ENCODE results near the gene CYP4F12. TPM values are rescaled to one million over a fixed set of nuclear protein-coding genes. Genes with fewer than 3 reads are reported as not detected.

CYP4F12 gene
- total RNA-seq, 1 donor from 2014 or later, result not detected

DNA sequence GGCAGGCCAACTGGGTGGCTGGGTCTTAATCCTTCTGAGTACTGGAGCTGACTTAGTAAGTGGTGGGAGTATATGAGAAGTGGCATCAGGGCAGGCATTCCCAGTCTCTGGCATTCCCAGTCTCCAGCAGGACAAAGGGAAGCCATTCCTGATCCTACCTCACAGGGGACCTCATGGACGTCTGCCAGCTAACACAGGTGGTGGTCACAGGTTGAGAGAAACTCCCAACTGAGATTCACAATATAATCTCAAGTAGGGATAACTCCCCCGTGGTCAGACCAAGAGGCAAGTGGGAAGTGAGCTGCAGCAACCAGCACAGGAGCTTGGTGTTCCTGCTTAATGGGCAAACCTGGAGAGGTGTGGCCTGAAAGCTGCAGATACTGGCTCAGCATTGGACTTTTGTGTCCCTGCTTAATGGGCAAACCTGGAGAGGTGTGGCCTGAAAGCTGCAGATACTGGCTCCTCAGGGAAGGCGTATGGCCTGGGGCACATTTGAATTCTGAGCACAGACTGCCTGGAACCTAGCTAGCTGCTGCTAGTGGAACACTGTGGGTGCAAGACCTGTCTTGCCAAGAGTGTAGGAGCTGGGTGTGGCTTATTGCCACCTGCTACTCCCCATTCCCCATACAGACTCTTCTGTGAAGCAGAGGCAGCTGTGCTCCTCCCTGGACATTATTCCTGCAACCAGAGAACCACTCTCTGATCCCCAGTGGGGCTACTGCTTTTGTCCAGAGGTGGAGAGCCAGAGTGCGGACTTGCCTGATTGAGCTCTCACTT, 29.1 kb downstream of the CYP4F12 start:
- no peaks in the 10 kb centered on the region for H3K9me3 Mint-ChIP-seq

DNA sequence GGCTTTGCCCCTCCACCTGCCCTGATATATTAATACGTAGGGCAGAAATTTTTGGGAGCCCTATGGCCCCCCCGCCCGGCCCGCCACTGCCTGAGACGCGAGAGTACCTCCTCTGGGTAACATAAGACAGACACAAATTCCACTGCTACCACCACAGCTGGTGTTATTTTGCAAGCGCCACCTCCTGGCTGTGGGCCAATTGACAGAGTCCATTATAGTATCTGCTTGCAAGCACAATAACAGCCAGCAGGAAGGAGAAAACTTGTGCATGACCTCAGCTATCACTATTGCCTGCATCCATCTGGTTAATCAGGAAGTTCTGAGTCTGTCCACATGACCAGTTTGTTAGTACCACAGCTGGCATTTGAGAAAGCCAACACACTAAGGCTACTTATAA, 29.6 kb downstream of the CYP4F12 start:
- H3K4me1 Mint-ChIP-seq (ENCODE audit: low read depth), result no peaks in the 10 kb centered on the region
- no peak overlapping the region for H3K27ac Mint-ChIP-seq
- DNase-seq (ENCODE audit: low spot score), result no peak
- H3K9me3 Mint-ChIP-seq, result no peaks in the 10 kb centered on the region
- intact Hi-C loops (cut with micrococcal nuclease), result no loop called here
- H3K36me3 Mint-ChIP-seq (ENCODE audit: low read depth), result no peaks in the 10 kb centered on the region
- H3K27me3 Mint-ChIP-seq (ENCODE audit: insufficient read depth), result peaks cover 7% of the 10 kb centered on the region
- H3K4me3 Mint-ChIP-seq, result no peak overlapping the region

More for the DNA sequence above, 29.1 kb downstream of the CYP4F12 start:
- H3K27me3 Mint-ChIP-seq (ENCODE audit: insufficient read depth), result peaks cover 7% of the 10 kb centered on the region
- DNase-seq (ENCODE audit: low spot score), result no peak
- no peak overlapping the region for H3K4me3 Mint-ChIP-seq
- no peak overlapping the region for H3K27ac Mint-ChIP-seq
- no peaks in the 10 kb centered on the region for H3K4me1 Mint-ChIP-seq (ENCODE audit: low read depth)
- intact Hi-C loops (cut with micrococcal nuclease), result no loop called here
- no peaks in the 10 kb centered on the region for H3K36me3 Mint-ChIP-seq (ENCODE audit: low read depth)

DNA sequence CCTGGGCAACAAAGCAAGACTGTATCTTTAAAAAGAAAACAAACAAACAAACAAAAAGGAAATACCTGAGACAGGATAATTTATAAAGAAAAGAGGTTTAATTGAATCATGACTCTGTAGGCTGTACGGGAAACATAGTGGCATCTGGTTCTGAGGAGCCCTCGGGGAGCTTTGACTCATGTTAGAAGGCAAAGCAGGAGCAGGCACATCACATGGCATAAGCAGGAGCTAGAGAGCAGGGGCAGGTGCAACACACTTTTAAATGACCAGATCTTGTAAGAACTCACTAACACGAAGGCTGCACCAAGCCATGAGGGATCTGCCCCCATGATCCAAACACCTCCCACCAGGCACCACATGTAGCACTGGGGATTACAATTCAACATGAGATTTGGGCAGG, 41.8 kb downstream of the CYP4F12 start:
- DNase-seq (ENCODE audit: low spot score), result no peak
- Mint-ChIP-seq H3K9me3 (no peaks in the 10 kb centered on the region), H3K4me3 (no peak overlapping the region), H3K4me1 (ENCODE audit: low read depth) (no peaks in the 10 kb centered on the region), H3K36me3 (ENCODE audit: low read depth) (no peaks in the 10 kb centered on the region), H3K27me3 (ENCODE audit: insufficient read depth) (peaks cover 3% of the 10 kb centered on the region), H3K27ac (no peak overlapping the region)
- intact Hi-C loops (cut with micrococcal nuclease), result no loop called here

DNA sequence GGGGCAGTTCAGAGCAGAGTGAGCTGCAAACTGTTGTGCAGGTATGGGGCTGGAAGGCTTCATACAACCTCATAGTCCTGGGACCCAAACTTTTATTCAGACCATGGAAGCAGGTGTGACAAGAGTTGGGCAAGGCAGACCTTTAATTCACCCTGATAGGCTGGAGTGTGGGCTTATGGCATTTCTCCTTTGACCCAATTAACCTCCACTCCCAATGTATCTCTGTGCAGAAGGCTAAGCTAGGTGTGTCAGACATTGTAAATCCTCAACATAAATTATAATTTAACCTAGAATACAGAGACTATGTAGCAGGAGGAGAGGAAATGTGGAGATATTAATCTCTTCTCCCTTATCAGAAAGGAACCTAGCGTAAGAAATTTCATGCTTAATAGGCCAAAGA, 42.8 kb downstream of the CYP4F12 start:
- no peaks in the 10 kb centered on the region for H3K4me1 Mint-ChIP-seq (ENCODE audit: low read depth)
- H3K27me3 Mint-ChIP-seq (ENCODE audit: insufficient read depth), result peaks cover 2% of the 10 kb centered on the region
- H3K4me3 Mint-ChIP-seq, result no peak overlapping the region
- no peak overlapping the region for H3K27ac Mint-ChIP-seq
- no peaks in the 10 kb centered on the region for H3K36me3 Mint-ChIP-seq (ENCODE audit: low read depth)
- intact Hi-C loops (cut with micrococcal nuclease), result no loop called here
- DNase-seq (ENCODE audit: low spot score), result no peak
- no peaks in the 10 kb centered on the region for H3K9me3 Mint-ChIP-seq

DNA sequence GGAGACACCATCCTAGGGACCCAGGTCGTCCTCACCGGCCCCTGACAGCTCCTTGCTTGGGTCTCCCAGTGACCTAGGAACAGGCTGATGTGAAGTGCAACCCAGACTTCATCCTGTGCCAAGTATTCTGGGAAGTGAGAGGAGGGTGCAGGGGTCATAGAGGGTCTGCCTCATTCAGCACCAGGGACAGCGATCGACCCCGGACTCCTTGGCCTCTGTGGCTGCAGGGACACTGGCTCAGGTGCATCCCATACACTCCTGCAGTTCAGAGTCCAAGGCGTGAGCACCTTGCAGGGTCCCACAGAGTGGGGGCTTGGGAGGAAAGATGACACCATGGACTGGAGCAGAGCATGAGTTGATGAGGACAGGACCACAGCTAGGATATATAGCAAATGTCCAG, 44.9 kb downstream of the CYP4F12 start:
- Mint-ChIP-seq H3K36me3 (ENCODE audit: low read depth) (no peaks in the 10 kb centered on the region), H3K4me3 (no peak overlapping the region), H3K9me3 (no peaks in the 10 kb centered on the region), H3K27ac (no peak overlapping the region), H3K4me1 (ENCODE audit: low read depth) (no peaks in the 10 kb centered on the region), H3K27me3 (ENCODE audit: insufficient read depth) (peaks cover 2% of the 10 kb centered on the region)
- DNase-seq (ENCODE audit: low spot score), result no peak
- intact Hi-C loops (cut with micrococcal nuclease), result no loop called here

DNA sequence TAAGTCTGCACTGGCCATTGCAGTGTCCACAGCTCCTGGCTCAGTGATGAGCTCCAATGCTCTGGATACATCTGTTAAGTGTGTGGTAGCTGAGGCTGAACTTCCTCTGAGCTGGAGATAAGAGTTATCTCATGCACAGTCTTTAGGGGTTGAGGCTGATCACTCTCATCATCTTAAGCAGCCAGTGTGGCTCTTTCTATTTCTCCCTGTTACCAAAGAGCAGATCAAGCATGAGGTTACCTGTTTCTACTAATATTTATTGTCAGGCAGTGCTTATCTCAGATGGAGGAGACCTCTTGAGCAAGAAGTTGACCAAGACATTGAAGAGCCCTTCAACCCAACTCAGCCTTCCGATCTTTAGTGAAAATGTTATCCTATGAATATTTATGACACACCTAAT, 48.4 kb downstream of the CYP4F12 start:
- DNase-seq (ENCODE audit: low spot score), result no peak
- Mint-ChIP-seq H3K9me3 (no peaks in the 10 kb centered on the region), H3K27me3 (ENCODE audit: insufficient read depth) (peaks cover 6% of the 10 kb centered on the region), H3K4me1 (ENCODE audit: low read depth) (no peaks in the 10 kb centered on the region), H3K4me3 (no peak overlapping the region), H3K27ac (no peak overlapping the region), H3K36me3 (ENCODE audit: low read depth) (no peaks in the 10 kb centered on the region)
- intact Hi-C loops (cut with micrococcal nuclease), result no loop called here

DNA sequence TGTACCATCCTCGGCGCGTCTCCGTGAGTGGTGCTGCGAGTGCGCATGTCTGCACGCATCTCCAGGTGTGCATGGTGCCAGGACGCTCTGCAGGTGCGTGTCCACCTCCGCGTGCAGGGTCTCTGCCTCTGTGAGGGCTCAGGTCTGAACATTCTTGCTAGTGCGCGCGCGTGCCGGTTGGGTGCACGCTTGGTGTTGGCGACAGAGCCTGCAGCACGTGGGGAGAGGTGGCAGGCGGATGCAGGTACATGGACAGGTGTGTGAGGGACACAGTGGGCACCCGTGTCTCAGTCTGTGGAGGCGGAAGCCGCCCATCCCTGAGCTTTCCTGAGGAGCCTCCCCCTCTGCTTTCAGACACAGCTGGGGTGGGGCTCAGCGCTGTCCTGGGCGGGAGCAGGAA, 50.1 kb downstream of the CYP4F12 start:
- H3K27me3 Mint-ChIP-seq (ENCODE audit: insufficient read depth), result peaks cover 6% of the 10 kb centered on the region

DNA sequence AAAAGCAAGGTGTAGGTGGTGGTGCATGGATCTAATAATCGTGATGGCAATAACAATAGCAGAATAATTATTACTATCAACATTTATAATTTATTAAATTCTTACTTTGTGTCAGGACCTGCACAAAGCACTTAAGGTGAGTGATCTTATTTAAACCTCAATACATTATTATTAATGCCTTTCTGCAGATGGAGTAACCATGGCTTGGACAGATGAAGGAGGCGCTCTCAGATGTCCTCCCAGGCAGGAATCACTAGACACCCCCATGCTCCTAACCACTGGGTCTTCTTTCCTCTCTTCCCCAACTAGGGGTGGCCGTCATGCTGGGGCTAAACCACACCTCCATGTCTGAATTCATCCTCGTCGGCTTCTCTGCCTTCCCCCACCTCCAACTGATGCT, 54.8 kb downstream of the CYP4F12 start, which contains the start of gene OR10H2:
Gene OR10H2, plus strand, starts transcription at position 301 of the 400 bp plus-strand sequence. Its CDS starts 20 bp downstream, at position 321.
- intact Hi-C loops (cut with micrococcal nuclease), result no loop called here
- DNase-seq (ENCODE audit: low spot score), result no peak
- H3K36me3 Mint-ChIP-seq (ENCODE audit: low read depth), result no peaks in the 10 kb centered on the region
- peaks cover 4% of the 10 kb centered on the region for H3K27me3 Mint-ChIP-seq (ENCODE audit: insufficient read depth)
- no peaks in the 10 kb centered on the region for H3K9me3 Mint-ChIP-seq
- H3K4me1 Mint-ChIP-seq (ENCODE audit: low read depth), result no peaks in the 10 kb centered on the region
- H3K27ac Mint-ChIP-seq, result no peak within 1 kb of the TSS
- H3K4me3 Mint-ChIP-seq, result no peak within 1 kb of the TSS

More for the DNA sequence above, 50.1 kb downstream of the CYP4F12 start:
- H3K27ac Mint-ChIP-seq, result no peak overlapping the region
- H3K4me3 Mint-ChIP-seq, result no peak overlapping the region
- H3K4me1 Mint-ChIP-seq (ENCODE audit: low read depth), result no peaks in the 10 kb centered on the region
- H3K9me3 Mint-ChIP-seq, result no peaks in the 10 kb centered on the region
- no peak for DNase-seq (ENCODE audit: low spot score)
- no peaks in the 10 kb centered on the region for H3K36me3 Mint-ChIP-seq (ENCODE audit: low read depth)
- intact Hi-C loops (cut with micrococcal nuclease), result no loop called here

DNA sequence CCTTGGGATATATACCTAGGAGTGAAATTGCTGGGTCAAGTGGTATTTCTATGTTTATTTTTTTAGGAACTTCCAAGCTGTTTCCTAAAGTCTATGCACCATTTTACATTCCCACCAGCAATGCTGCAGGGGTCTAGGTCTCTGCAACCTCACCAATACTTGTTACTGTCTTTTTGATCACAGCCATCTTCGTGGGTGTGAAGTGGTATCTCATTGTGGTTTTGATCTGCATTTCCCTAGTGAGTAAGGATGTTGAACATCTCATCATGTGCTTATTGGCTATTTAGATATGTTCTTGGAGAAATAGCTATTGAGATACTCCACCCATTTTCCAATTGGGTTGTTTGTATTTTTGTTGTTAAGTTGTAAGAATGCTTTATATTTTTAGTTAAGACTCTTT, 57.7 kb downstream of the CYP4F12 start:
- H3K27me3 Mint-ChIP-seq (ENCODE audit: insufficient read depth), result no peaks in the 10 kb centered on the region
- H3K4me3 Mint-ChIP-seq, result no peak overlapping the region
- H3K27ac Mint-ChIP-seq, result no peak overlapping the region
- H3K4me1 Mint-ChIP-seq (ENCODE audit: low read depth), result no peaks in the 10 kb centered on the region
- no peaks in the 10 kb centered on the region for H3K36me3 Mint-ChIP-seq (ENCODE audit: low read depth)
- intact Hi-C loops (cut with micrococcal nuclease), result no loop called here
- H3K9me3 Mint-ChIP-seq, result no peaks in the 10 kb centered on the region
- DNase-seq (ENCODE audit: low spot score), result no peak

DNA sequence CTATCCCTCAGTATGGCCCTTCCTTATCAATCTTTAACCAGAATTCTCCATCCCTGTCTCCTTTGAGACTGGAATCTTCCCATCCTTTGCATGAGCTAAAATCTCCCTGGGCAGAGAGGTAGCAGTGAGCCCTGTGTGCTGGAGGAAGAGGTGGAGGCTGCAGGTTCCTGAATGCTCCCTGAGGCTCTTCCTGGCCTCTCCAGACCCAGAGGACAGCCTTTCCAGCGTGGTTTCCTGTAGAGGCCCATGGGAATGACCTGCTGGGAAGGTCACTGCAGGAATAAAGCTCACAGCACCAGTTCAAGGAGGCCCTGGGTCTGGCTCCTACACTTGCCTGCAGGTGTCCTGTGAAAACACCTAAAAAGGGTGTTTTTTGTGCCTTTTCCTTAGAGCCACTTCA, 59.5 kb downstream of the CYP4F12 start:
- no peak for DNase-seq (ENCODE audit: low spot score)
- H3K4me3 Mint-ChIP-seq, result no peak overlapping the region
- H3K27me3 Mint-ChIP-seq (ENCODE audit: insufficient read depth), result no peaks in the 10 kb centered on the region
- intact Hi-C loops (cut with micrococcal nuclease), result no loop called here
- no peaks in the 10 kb centered on the region for H3K4me1 Mint-ChIP-seq (ENCODE audit: low read depth)
- no peaks in the 10 kb centered on the region for H3K36me3 Mint-ChIP-seq (ENCODE audit: low read depth)
- H3K9me3 Mint-ChIP-seq, result no peaks in the 10 kb centered on the region
- no peak overlapping the region for H3K27ac Mint-ChIP-seq

DNA sequence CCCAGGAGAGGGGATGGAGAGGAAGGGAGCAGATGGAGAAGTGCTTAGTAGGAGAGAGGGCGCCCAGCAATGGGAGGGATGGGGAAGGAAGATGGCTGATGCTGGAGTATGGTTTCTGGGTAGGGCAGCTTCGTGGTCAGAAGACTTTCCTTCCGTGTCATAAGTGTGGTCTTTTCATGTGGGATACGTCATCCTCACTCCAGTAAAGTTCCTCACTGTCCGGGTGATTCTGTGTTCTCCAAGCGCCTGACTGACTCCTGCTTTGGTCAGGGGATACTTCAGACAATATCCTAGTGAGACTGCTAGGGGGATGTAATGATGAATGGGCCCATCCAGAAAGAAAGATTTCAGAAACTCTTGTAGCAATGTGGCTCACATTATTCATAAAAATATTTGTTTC, 61.0 kb downstream of the CYP4F12 start:
- no peak for DNase-seq (ENCODE audit: low spot score)
- Mint-ChIP-seq H3K9me3 (no peaks in the 10 kb centered on the region), H3K4me3 (no peak overlapping the region), H3K4me1 (ENCODE audit: low read depth) (no peaks in the 10 kb centered on the region), H3K36me3 (ENCODE audit: low read depth) (no peaks in the 10 kb centered on the region), H3K27ac (no peak overlapping the region), H3K27me3 (ENCODE audit: insufficient read depth) (no peaks in the 10 kb centered on the region)
- intact Hi-C loops (cut with micrococcal nuclease), result no loop called here

DNA sequence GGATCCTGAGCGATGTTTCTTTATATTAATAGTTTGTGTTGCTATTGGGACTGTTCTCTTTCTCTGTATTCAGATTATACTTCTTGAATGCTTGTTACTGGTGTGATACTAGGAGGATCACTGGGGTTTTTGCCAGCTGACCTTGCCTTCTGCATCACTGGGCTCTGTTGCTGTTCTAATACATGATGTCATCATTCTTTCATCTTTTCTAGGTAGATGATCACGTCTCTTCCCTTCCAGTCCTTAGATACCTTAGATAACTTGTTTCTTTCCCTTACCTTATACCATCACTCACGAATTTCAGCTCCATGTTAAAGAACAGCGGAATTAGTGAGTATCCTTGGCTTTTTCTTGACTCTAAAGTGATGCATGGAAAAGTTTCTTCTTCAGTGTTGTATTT, 64.8 kb downstream of the CYP4F12 start, which contains the start of gene OR10H3:
Gene OR10H3, plus strand, starts transcription at position 264 of the 400 bp plus-strand sequence. CDS start 3,408 bp downstream, outside the sequence.
- Mint-ChIP-seq H3K4me3 (no peak within 1 kb of the TSS), H3K9me3 (peaks cover 23% of the 10 kb centered on the region), H3K36me3 (ENCODE audit: low read depth) (no peaks in the 10 kb centered on the region), H3K27me3 (ENCODE audit: insufficient read depth) (no peaks in the 10 kb centered on the region), H3K27ac (no peak within 1 kb of the TSS), H3K4me1 (ENCODE audit: low read depth) (no peaks in the 10 kb centered on the region)
- intact Hi-C loops (cut with micrococcal nuclease), result no loop called here
- no peak for DNase-seq (ENCODE audit: low spot score)

DNA sequence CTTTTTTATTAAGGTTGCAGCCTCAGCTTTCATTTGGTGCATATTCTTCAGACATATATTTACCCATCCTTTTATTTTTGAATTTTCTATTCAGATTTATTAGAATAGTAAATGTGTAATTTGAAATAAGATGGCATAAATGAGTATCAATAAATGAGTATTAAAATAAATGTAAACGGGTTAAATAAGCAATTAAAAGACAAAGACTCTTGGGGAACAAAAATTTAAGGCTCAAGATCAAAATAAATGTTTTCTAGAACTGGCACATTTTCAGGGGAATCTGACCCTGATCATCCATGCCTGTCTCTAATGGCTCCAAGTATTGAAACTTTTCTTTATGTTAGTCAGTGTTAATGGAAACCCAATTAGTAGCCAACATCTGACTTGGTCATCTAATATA, 67.9 kb downstream of the CYP4F12 start:
- DNase-seq (ENCODE audit: low spot score), result no peak
- H3K27ac Mint-ChIP-seq, result no peak overlapping the region
- H3K27me3 Mint-ChIP-seq (ENCODE audit: insufficient read depth), result no peaks in the 10 kb centered on the region
- intact Hi-C loops (cut with micrococcal nuclease), result no loop called here
- peaks cover 23% of the 10 kb centered on the region for H3K9me3 Mint-ChIP-seq
- H3K36me3 Mint-ChIP-seq (ENCODE audit: low read depth), result no peaks in the 10 kb centered on the region
- H3K4me3 Mint-ChIP-seq, result no peak overlapping the region
- no peaks in the 10 kb centered on the region for H3K4me1 Mint-ChIP-seq (ENCODE audit: low read depth)

Measured in activated T-helper 1 cell treated with anti-CD3 and anti-CD28 coated beads, Interleukin-12 subunit alpha, Interleukin-12 subunit beta, Interleukin-2, Interleukin-4 antibody, amounts not matched to agents 30 ng/mL and 10 ng/mL and 1 ng/mL, durations not matched to agents 14 hours and 24 hours and 36 hours (primary cell).